GM19468 (cell line): Measurements from ENCODE around the gene MYADML2.
"Not testable (repeated sequence)": the region's sequence is repeated elsewhere in the genome, so short reads cannot be mapped to it uniquely, and the experiment has no call there.

Experiments used
- ATAC-seq: cut with Tn5 transposase; IDR thresholded peaks from one replicate; pipeline ENCODE4 v1.9.1; 2021; ENCODE audit warnings: mild to moderate bottlenecking, moderate library complexity, moderate number of reproducible peaks; ENCODE audit not compliant: unreplicated experiment; ENCODE audit errors: extremely low read depth

The MYADML2 gene

GRCh38 chr17:81947189-81947588 is at the start of gene MYADML2:
TSS of gene MYADML2 (minus strand) at chr17:81947233. CDS start at chr17:81941741, 5,492 bp downstream.
- ATAC-seq, result no peak

- no peak for ATAC-seq
Measured at GRCh38 chr17:81996232-81996756, 49.3 kb upstream of the MYADML2 start.

- ATAC-seq, result no peak
Measured at GRCh38 chr17:81995463-81996231, 48.6 kb upstream of the MYADML2 start.

GRCh38 chr17:81994593-81995462 is 47.8 kb upstream of the MYADML2 start:
- ATAC-seq, result no peak

GRCh38 chr17:81993729-81994592 is 46.9 kb upstream of the MYADML2 start:
- ATAC-seq, result no peak

- ATAC-seq, result no peak
Measured at GRCh38 chr17:81992306-81993102, 45.5 kb upstream of the MYADML2 start.

- no peak for ATAC-seq
Measured at GRCh38 chr17:81991684-81992305, 44.8 kb upstream of the MYADML2 start.

- no peak for ATAC-seq
Measured at GRCh38 chr17:81990836-81991683, 44.0 kb upstream of the MYADML2 start.

- ATAC-seq, result no peak
Measured at GRCh38 chr17:81987161-81987770, 40.2 kb upstream of the MYADML2 start.

- no peak for ATAC-seq
Measured at GRCh38 chr17:81986606-81987005, 39.6 kb upstream of the MYADML2 start.

- ATAC-seq, result no peak
Measured at GRCh38 chr17:81984773-81985410, 37.9 kb upstream of the MYADML2 start.

- no peak for ATAC-seq
Measured at GRCh38 chr17:81983639-81984373, 36.8 kb upstream of the MYADML2 start.

GRCh38 chr17:81983011-81983638 is 36.1 kb upstream of the MYADML2 start:
- no peak for ATAC-seq

- ATAC-seq, result not testable (repeated sequence)
Measured at GRCh38 chr17:81981511-81981910, 34.5 kb upstream of the MYADML2 start.

GRCh38 chr17:81980707-81981343 is 33.8 kb upstream of the MYADML2 start:
- no peak for ATAC-seq
